OCI-LY7 (cell line): ENCODE results near the gene JPH3. TPM values are rescaled to one million over a fixed set of nuclear protein-coding genes. Genes with fewer than 3 reads are reported as not detected.
A peak's percentile ranks its signal among the peaks of the same experiment; 100 is the strongest.
"Not testable (repeated sequence)": the region's sequence is repeated elsewhere in the genome, so short reads cannot be mapped to it uniquely, and the experiment has no call there.

Experiments
- BruUV-seq: library from RNA; stranded (reverse); fragments of 400-500 nt; replicated peaks from 2 replicates; lab custom pipeline; 2021; lab: Mats Ljungman, UMichigan
- CTCF ChIA-PET: fragments of 300-600 bp; sonication (Branson Sonifier 250); formaldehyde crosslinking; loops from one replicate; lab custom pipeline; 2022; ENCODE audit warnings: antibody characterized with exemption; ENCODE audit not compliant: unreplicated experiment; lab: Charles Lee
- POLR2A ChIA-PET: fragments of 300-600 bp; sonication (Branson Sonifier 250); formaldehyde crosslinking; loops from one replicate; lab custom pipeline; 2022; ENCODE audit warnings: antibody characterized with exemption; lab: Charles Lee
- DNase-seq: peaks from one replicate; pipeline ENCODE4 v3.0.0-alpha.2; 2015; ENCODE audit warnings: low spot score
- H2AFZ ChIP-seq: fragments of 200-600 bp; sonication (generic), shearing (Covaris generic); 2 replicates; pipeline ENCODE4 v1.6.1; 2014; ENCODE audit warnings: mild to moderate bottlenecking, antibody characterized with exemption, low read length, moderate library complexity
- H3K27ac ChIP-seq: fragments of 200-600 bp; sonication (generic); 2 replicates; pipeline ENCODE4 v1.5.1; 2014; ENCODE audit warnings: mixed run types, low read depth, mild to moderate bottlenecking, moderate library complexity, low read length, inconsistent platforms; ENCODE audit not compliant: poor library complexity, severe bottlenecking
- H3K36me3 ChIP-seq: fragments of 200-600 bp; sonication (generic); 2 replicates; pipeline ENCODE4 v1.6.1; 2014; ENCODE audit warnings: mild to moderate bottlenecking, antibody characterized with exemption, low read length, moderate library complexity, mixed read lengths; ENCODE audit not compliant: insufficient read depth
- H3K4me1 ChIP-seq: fragments of 200-600 bp; sonication (generic); 2 replicates; pipeline ENCODE4 v1.5.1; 2014; ENCODE audit warnings: mild to moderate bottlenecking, low read length; ENCODE audit not compliant: insufficient read depth, poor library complexity, severe bottlenecking
- H3K4me2 ChIP-seq: fragments of 200-600 bp; sonication (generic); 2 replicates; pipeline ENCODE4 v1.6.1; 2014; ENCODE audit warnings: mild to moderate bottlenecking, low read length
- H3K4me3 ChIP-seq: fragments of 200-600 bp; sonication (generic); 2 replicates; pipeline ENCODE4 v1.5.1; 2014; ENCODE audit warnings: mild to moderate bottlenecking, low read depth, low read length; ENCODE audit not compliant: poor library complexity, severe bottlenecking
- H3K79me2 ChIP-seq: fragments of 200-600 bp; sonication (generic); 2 replicates; pipeline ENCODE4 v1.6.1; 2016; ENCODE audit warnings: low read depth, mild to moderate bottlenecking, low read length, moderate library complexity, mixed read lengths; ENCODE audit not compliant: insufficient read depth
- H3K9me2 ChIP-seq: fragments of 200-600 bp; sonication (generic); 2 replicates; pipeline ENCODE4 v1.6.1; 2016; ENCODE audit warnings: mild to moderate bottlenecking, low read length, mixed read lengths; ENCODE audit not compliant: insufficient read depth
- H3K9me3 ChIP-seq: fragments of 200-600 bp; sonication (generic); 2 replicates; pipeline ENCODE4 v1.6.1; 2014; ENCODE audit warnings: mild to moderate bottlenecking, mixed run types, low read length, mixed read lengths
- H4K20me1 ChIP-seq: fragments of 200-600 bp; sonication (generic); 2 replicates; pipeline ENCODE4 v1.6.1; 2014; ENCODE audit warnings: mild to moderate bottlenecking, antibody characterized with exemption, low read length, moderate library complexity, mixed read lengths; ENCODE audit not compliant: insufficient read depth
- EZH2phosphoT487 ChIP-seq: fragments of 200-600 bp; sonication (generic); IDR thresholded peaks from 2 replicates; pipeline ENCODE4 v1.6.1; 2018; ENCODE audit warnings: low read depth, borderline replicate concordance, mild to moderate bottlenecking, mixed run types, antibody characterized with exemption, low read length, moderate library complexity, mixed read lengths
- intact Hi-C: fragments of 100-400 bp; cut with micrococcal nuclease; formaldehyde crosslinking; loops from one replicate; pipeline ENCODE4 v1.10.0; 2022; ENCODE audit not compliant: unreplicated experiment
- total RNA-seq, 2 experiments: library from RNA; depleted of rRNA in 1 of 2; stranded (reverse); fragments of >200 nt in 1 of 2; shearing (Covaris generic) in 1 of 2; gene quantifications; 2 replicates each; pipeline ENCODE4 v1.2.3, GENCODE V29; 2014 to 2022
- TF ChIP-seq, protein P1 (sequence below): fragments of 200-600 bp; sonication (generic); conservative IDR thresholded peaks from 2 replicates; pipeline ENCODE4 v1.5.1; 2014; ENCODE audit warnings: mild to moderate bottlenecking, antibody characterized with exemption, low read length, moderate library complexity, mixed read lengths

JPH3 gene
- total RNA-seq, 2 experiments from 2014 or later: not detected

DNA sequence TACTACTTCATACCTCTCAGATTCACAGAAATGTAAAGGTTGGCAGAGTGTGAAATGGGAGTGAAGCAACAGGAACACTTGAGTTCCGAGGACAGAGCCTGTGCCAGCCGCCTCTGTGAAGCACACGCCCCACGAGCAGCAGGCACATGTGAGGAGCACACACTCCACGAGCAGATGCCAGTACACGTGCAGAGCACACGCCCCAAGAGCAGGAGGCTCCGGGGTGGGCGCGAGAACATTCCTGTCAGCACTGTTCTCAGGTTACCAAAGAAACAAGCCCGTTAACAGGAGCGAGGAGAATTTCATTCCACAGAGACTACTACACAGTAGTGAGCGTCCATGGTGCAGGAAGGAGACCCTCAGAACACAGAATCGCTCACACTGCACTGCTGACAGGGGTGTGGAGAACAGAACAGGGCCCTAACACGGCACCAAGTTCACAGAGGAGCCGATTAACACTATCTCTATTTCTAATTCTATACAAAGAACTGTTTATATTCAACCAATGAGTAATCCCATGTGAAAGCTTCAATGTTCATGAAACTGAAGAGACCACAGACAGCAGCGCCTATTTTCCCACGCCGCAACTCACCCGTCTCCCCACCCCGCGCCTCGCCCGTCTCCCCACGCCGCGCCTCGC is 123.4 kb downstream of the JPH3 start:
- Histone ChIP-seq H4K20me1 (no peaks in the 10 kb centered on the region), H3K9me2 (no peaks in the 10 kb centered on the region), H3K27ac (peak overlapping the region; percentile 94), H3K36me3 (peaks cover 86% of the 10 kb centered on the region), H3K9me3 (no peaks in the 10 kb centered on the region), H3K4me1 (peaks cover 80% of the 10 kb centered on the region), H3K79me2 (peaks cover 36% of the 10 kb centered on the region; the same call in 1 of the 2 replicates), H2AFZ (no peak overlapping the region; the same call in 1 of the 2 replicates), H3K4me3 (peak overlapping the region; percentile 4), H3K4me2 (peak overlapping the region; percentile 63)
- BruUV-seq: no TSS peak
- intact Hi-C loops: no loop called here
- no peak for DNase-seq
- ChIA-PET POLR2A (interaction anchor here (0.6 to 3.1 kb wide), 3 partner anchors 11 to 27 kb away, joined by 4 to 19 read pairs (median 4); no protein-coding TSS in a partner anchor), CTCF (interaction anchor here (0.7 kb wide), 1 partner anchor 27 kb away, joined by 6 read pairs; no protein-coding TSS in a partner anchor)
- TF ChIP-seq EZH2phosphoT487: no peak
- TF ChIP-seq, protein P1, sequence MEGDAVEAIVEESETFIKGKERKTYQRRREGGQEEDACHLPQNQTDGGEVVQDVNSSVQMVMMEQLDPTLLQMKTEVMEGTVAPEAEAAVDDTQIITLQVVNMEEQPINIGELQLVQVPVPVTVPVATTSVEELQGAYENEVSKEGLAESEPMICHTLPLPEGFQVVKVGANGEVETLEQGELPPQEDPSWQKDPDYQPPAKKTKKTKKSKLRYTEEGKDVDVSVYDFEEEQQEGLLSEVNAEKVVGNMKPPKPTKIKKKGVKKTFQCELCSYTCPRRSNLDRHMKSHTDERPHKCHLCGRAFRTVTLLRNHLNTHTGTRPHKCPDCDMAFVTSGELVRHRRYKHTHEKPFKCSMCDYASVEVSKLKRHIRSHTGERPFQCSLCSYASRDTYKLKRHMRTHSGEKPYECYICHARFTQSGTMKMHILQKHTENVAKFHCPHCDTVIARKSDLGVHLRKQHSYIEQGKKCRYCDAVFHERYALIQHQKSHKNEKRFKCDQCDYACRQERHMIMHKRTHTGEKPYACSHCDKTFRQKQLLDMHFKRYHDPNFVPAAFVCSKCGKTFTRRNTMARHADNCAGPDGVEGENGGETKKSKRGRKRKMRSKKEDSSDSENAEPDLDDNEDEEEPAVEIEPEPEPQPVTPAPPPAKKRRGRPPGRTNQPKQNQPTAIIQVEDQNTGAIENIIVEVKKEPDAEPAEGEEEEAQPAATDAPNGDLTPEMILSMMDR: no peak

DNA sequence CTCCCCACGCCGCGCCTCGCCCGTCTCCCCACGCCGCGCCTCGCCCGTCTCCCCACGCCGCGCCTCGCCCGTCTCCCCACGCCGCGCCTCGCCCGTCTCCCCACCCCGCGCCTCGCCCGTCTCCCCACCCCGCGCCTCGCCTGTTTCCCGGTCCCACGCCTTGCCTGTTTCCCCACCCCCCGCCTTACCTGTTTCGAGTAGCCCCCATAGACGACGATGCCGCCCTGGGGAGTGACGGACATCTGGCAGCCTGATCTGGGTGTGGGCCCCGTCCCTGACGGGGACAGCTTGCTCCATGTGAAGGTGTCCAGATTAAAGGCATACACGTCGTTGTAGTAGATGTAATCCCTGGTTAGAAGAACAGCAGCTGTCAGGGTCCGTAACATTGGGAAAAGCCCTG is 124.3 kb downstream of the JPH3 start:
- H3K9me2 ChIP-seq, BruUV-seq, intact Hi-C loops, CTCF ChIA-PET, H3K4me3 ChIP-seq, DNase-seq, H4K20me1 ChIP-seq, H2AFZ ChIP-seq, H3K4me2 ChIP-seq, H3K9me3 ChIP-seq, POLR2A ChIA-PET: not testable (repeated sequence)
- peak overlapping the region; percentile 79 for H3K27ac ChIP-seq
- peaks cover 84% of the 10 kb centered on the region for H3K36me3 ChIP-seq
- H3K4me1 ChIP-seq: peaks cover 85% of the 10 kb centered on the region
- H3K79me2 ChIP-seq: peaks cover 37% of the 10 kb centered on the region; the same call in 1 of the 2 replicates

DNA sequence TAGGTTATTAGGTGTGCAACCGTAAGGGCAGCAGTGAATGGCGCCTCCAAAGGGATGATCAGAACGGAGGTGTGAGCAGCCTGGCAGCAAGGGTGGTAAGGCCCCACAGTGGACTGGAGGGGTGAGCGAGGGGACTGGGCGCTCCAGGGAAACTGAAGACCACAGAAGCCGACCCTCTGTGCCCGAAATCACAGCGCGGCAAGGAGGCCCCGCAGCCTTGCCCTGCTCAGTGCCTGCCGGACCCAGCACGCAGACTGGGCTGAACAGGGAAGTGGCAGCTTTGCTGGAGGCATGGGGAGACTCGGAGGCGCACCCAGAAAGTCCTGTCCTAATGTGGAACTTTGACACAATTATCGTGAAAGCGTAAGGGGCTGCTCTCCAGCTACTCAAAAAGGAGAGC is 125.0 kb downstream of the JPH3 start:
- H3K79me2 ChIP-seq: peaks cover 36% of the 10 kb centered on the region; the same call in 1 of the 2 replicates
- intact Hi-C loops: no loop called here
- POLR2A ChIA-PET: no interaction called here
- TF ChIP-seq EZH2phosphoT487: no peak
- TF ChIP-seq, protein P1: no peak
- H3K36me3 ChIP-seq: peaks cover 84% of the 10 kb centered on the region
- CTCF ChIA-PET: no interaction called here
- no peak overlapping the region for H3K4me3 ChIP-seq
- BruUV-seq: no TSS peak
- H3K9me3 ChIP-seq: no peaks in the 10 kb centered on the region
- peaks cover 82% of the 10 kb centered on the region for H3K4me1 ChIP-seq
- H2AFZ ChIP-seq: no peak overlapping the region
- DNase-seq: no peak
- no peaks in the 10 kb centered on the region for H4K20me1 ChIP-seq
- H3K4me2 ChIP-seq: peak overlapping the region; percentile 27
- no peaks in the 10 kb centered on the region for H3K9me2 ChIP-seq
- H3K27ac ChIP-seq: peak overlapping the region; percentile 79
